H9 (cell line): Measurements from ENCODE around the gene PLXNA2. TPM values are rescaled to one million over a fixed set of nuclear protein-coding genes. Genes with fewer than 3 reads are reported as not detected.

Source experiments
- DNase-seq: peaks from one replicate; pipeline ENCODE4 v3.0.0-alpha.2; 2017
- H2AFZ ChIP-seq: one replicate; pipeline ENCODE4 v1.6.1; 2013; ENCODE audit warnings: mild to moderate bottlenecking, low read length, control low read depth, moderate library complexity
- H2AK5ac ChIP-seq: 2 replicates; pipeline ENCODE4 v1.6.1; 2013; ENCODE audit warnings: low read length, control low read depth, mixed read lengths; ENCODE audit not compliant: insufficient read length
- H2BK120ac ChIP-seq: one replicate; pipeline ENCODE4 v1.6.1; 2013; ENCODE audit warnings: low read depth, mild to moderate bottlenecking, low read length, control low read depth, inconsistent platforms; ENCODE audit not compliant: poor library complexity, severe bottlenecking
- H2BK12ac ChIP-seq: 2 replicates; pipeline ENCODE4 v1.6.1; 2013; ENCODE audit warnings: low read length, control low read depth, mixed read lengths, low read depth; ENCODE audit not compliant: insufficient read length
- H2BK15ac ChIP-seq: 2 replicates; pipeline ENCODE4 v1.6.1; 2013; ENCODE audit warnings: low read depth, low read length, control low read depth
- H2BK20ac ChIP-seq: one replicate; pipeline ENCODE4 v1.6.1; 2013; ENCODE audit warnings: low read depth, mild to moderate bottlenecking, low read length, control low read depth, inconsistent platforms; ENCODE audit not compliant: poor library complexity, severe bottlenecking
- H2BK5ac ChIP-seq: 2 replicates; pipeline ENCODE4 v1.6.1; 2013; ENCODE audit warnings: low read length, control low read depth, mixed read lengths; ENCODE audit not compliant: insufficient read length
- H3K14ac ChIP-seq: 2 replicates; pipeline ENCODE4 v1.6.1; 2013; ENCODE audit warnings: low read length, control low read depth; ENCODE audit not compliant: insufficient read depth
- H3K18ac ChIP-seq: 2 replicates; pipeline ENCODE4 v1.6.1; 2013; ENCODE audit warnings: low read depth, mild to moderate bottlenecking, mixed read lengths, low read length, control low read depth; ENCODE audit not compliant: insufficient read length
- H3K23ac ChIP-seq: 2 replicates; pipeline ENCODE4 v1.6.1; 2013; ENCODE audit warnings: low read length, control low read depth, mixed read lengths, low read depth; ENCODE audit not compliant: insufficient read length
- H3K23me2 ChIP-seq: 2 replicates; pipeline ENCODE4 v1.6.1; 2013; ENCODE audit warnings: low read depth, mild to moderate bottlenecking, mixed read lengths, low read length, control low read depth; ENCODE audit not compliant: insufficient read length, poor library complexity, severe bottlenecking
- H3K27ac ChIP-seq: 2 replicates; pipeline ENCODE4 v1.5.1; 2013; ENCODE audit warnings: low read length, control low read depth, mixed read lengths, low read depth; ENCODE audit not compliant: insufficient read length
- H3K27me3 ChIP-seq: 2 replicates; pipeline ENCODE4 v1.6.1; 2013; ENCODE audit warnings: low read length, control low read depth, inconsistent platforms; ENCODE audit not compliant: insufficient read depth
- H3K4ac ChIP-seq: 2 replicates; pipeline ENCODE4 v1.6.1; 2013; ENCODE audit warnings: low read depth, mild to moderate bottlenecking, control low read depth, inconsistent platforms, low read length, moderate library complexity
- H3K4me1 ChIP-seq: 2 replicates; pipeline ENCODE4 v1.6.1; 2013; ENCODE audit warnings: low read length, control low read depth, inconsistent platforms; ENCODE audit not compliant: insufficient read depth
- H3K4me2 ChIP-seq: 2 replicates; pipeline ENCODE4 v1.6.1; 2013; ENCODE audit warnings: low read length, control low read depth, mixed read lengths; ENCODE audit not compliant: insufficient read length, insufficient read depth
- H3K56ac ChIP-seq: 2 replicates; pipeline ENCODE4 v1.6.1; 2013; ENCODE audit warnings: low read depth, mild to moderate bottlenecking, mixed read lengths, low read length, control low read depth; ENCODE audit not compliant: insufficient read length
- H3K79me1 ChIP-seq: 2 replicates; pipeline ENCODE4 v1.6.1; 2013; ENCODE audit warnings: low read depth, mild to moderate bottlenecking, moderate library complexity, low read length, control low read depth, inconsistent platforms; ENCODE audit not compliant: insufficient read depth, poor library complexity, severe bottlenecking
- H3K79me2 ChIP-seq: 2 replicates; pipeline ENCODE4 v1.6.1; 2013; ENCODE audit warnings: low read length, control low read depth, inconsistent platforms; ENCODE audit not compliant: insufficient read depth
- H3K9ac ChIP-seq: 2 replicates; pipeline ENCODE4 v1.6.1; 2013; ENCODE audit warnings: low read length, control low read depth, mixed read lengths; ENCODE audit not compliant: insufficient read length; ENCODE audit errors: extremely low read depth
- H3K9me3 ChIP-seq: one replicate; pipeline ENCODE4 v1.6.1; 2013; ENCODE audit warnings: low read depth, low read length, inconsistent platforms; ENCODE audit not compliant: control insufficient read depth
- H3T11ph ChIP-seq: one replicate; pipeline ENCODE4 v1.6.1; 2013; ENCODE audit warnings: mild to moderate bottlenecking, low read length, control low read depth, inconsistent platforms
- H4K20me1 ChIP-seq: one replicate; pipeline ENCODE4 v1.6.1; 2013; ENCODE audit not compliant: control insufficient read depth, insufficient read length, insufficient read depth
- H4K5ac ChIP-seq: 2 replicates; pipeline ENCODE4 v1.6.1; 2013; ENCODE audit warnings: low read depth, mild to moderate bottlenecking, mixed read lengths, low read length, control low read depth; ENCODE audit not compliant: insufficient read length
- H4K8ac ChIP-seq: replicated peaks from 2 replicates; pipeline ENCODE4 v1.6.1; 2013; ENCODE audit warnings: low read length, control low read depth, mixed read lengths, low read depth; ENCODE audit not compliant: insufficient read length
- H4K91ac ChIP-seq: 2 replicates; pipeline ENCODE4 v1.6.1; 2013; ENCODE audit warnings: low read depth, mild to moderate bottlenecking, moderate library complexity, mixed read lengths, low read length, control low read depth; ENCODE audit not compliant: insufficient read length
- H3K27ac Mint-ChIP-seq, 3 experiments: 2 replicates in 2 of 3; 3 replicates in 1 of 3; pipeline ENCODE4 v1.8.0; 2020 to 2021; ENCODE audit warnings: mixed read lengths in 3 of 3, mild to moderate bottlenecking in 1 of 3, moderate library complexity in 1 of 3
- H3K27me3 Mint-ChIP-seq: 2 replicates; pipeline ENCODE4 v1.8.0; 2021; ENCODE audit warnings: low read depth, mild to moderate bottlenecking, moderate library complexity, mixed read lengths
- H3K36me3 Mint-ChIP-seq, 3 experiments: 2 replicates in 2 of 3; 3 replicates in 1 of 3; pipeline ENCODE4 v1.8.0; 2020 to 2021; ENCODE audit warnings: low read depth in 3 of 3, mixed read lengths in 3 of 3; ENCODE audit not compliant: insufficient read depth in 1 of 3
- H3K4me1 Mint-ChIP-seq, 2 experiments: 2 replicates each; pipeline ENCODE4 v1.8.0; 2020; ENCODE audit warnings: mixed read lengths in 2 of 2
- H3K4me3 Mint-ChIP-seq, 2 experiments: 2 replicates in 1 of 2; 3 replicates in 1 of 2; pipeline ENCODE4 v1.8.0; 2020 to 2021; ENCODE audit warnings: mild to moderate bottlenecking in 2 of 2, mixed read lengths in 2 of 2, moderate library complexity in 1 of 2
- H3K9me3 Mint-ChIP-seq, 2 experiments: 2 replicates in 1 of 2; 3 replicates in 1 of 2; pipeline ENCODE4 v1.8.0; 2020; ENCODE audit warnings: mild to moderate bottlenecking in 2 of 2, mixed read lengths in 2 of 2, moderate library complexity in 1 of 2
- WGBS: extraction: QIAGEN DNeasy Blood & Tissue Kit; methylation state at CpG from one replicate; pipeline ENCODE4 v1.1.7; 2013; ENCODE audit warnings: missing lambda C conversion rate, low lambda C conversion rate, mixed read lengths; ENCODE audit not compliant: insufficient read length; ENCODE audit errors: extremely low coverage; 5-methylcytosine and 5-hydroxymethylcytosine counted together
- total RNA-seq: library from RNA; stranded (reverse); gene quantifications from 2 replicates; pipeline ENCODE4 v1.2.1, GENCODE V29; 2021
- TF ChIP-seq, protein P1 (sequence below): fragments of 200-600 bp; sonication (generic); conservative IDR thresholded peaks from 3 replicates; pipeline ENCODE4 v1.8.0; 2021; ENCODE audit warnings: antibody characterized with exemption, mild to moderate bottlenecking

Gene PLXNA2
- total RNA-seq, 1 experiment from 2014 or later = 0.57 TPM

DNA sequence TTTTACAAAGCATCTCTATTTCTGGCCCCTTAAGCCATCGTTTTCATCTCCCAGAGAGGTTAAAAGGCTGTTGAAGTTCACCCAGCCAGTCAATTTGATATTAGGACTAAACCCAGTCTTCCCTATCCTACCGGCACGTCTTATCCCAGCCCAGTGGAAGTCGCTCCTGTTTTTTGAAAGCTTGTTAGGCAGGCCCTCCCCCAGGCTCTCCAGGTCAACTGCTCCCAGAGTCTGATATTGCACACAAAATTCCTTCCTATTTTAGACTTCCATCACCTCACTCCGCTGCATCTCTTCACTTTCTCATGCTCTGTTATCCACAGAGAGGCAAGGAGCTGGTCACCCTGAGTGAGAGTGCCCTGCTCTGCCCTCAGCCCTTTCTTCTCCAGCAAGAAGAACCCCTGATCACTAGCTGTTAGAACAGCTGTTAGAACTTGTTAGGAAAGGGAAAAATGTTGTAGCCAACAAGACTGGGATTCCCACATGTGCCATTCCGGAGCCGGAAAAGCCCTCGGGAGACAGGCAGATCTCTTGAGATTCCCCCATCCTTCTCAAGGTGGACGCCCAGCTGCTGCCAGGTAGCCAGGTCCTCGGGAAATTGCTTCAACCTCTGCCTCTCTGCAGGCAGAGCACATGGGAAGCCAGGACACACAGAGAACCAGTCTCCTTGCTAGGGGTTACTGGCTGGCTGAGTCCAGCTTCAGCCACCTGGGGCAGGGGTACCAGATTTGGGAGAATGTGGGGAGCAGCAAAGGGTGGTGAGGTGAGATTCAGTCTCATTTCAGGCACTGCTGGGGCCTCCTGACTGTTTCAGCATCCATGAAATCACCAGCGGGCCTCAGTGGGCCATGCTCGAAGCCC is 25.7 kb downstream of the PLXNA2 start:
- H3K27me3 Mint-ChIP-seq = peaks cover 5% of the 10 kb centered on the region; the same call in 1 of the 2 replicates
- H3K79me2 ChIP-seq = no peaks in the 10 kb centered on the region

More for the DNA sequence above, 25.7 kb downstream of the PLXNA2 start:
- Histone ChIP-seq H4K8ac (no peak overlapping the region), H3K4ac (no peak overlapping the region), H2BK120ac (no peak overlapping the region), H2BK15ac (no peak overlapping the region), H3K23me2 (no peaks in the 10 kb centered on the region), H4K91ac (no peak overlapping the region), H3K79me1 (no peaks in the 10 kb centered on the region), H3K9me3 (no peaks in the 10 kb centered on the region), H2AFZ (no peak overlapping the region), H2AK5ac (no peak overlapping the region), H2BK5ac (no peak overlapping the region), H3K27me3 (no peaks in the 10 kb centered on the region), H3K9ac (no peak overlapping the region), H4K5ac (no peak overlapping the region), H3K56ac (no peak overlapping the region), H3T11ph (no peak overlapping the region), H4K20me1 (no peaks in the 10 kb centered on the region), H3K14ac (no peak overlapping the region; the same call in 1 of the 2 replicates), H3K4me1 (no peaks in the 10 kb centered on the region), H3K4me2 (no peak overlapping the region), H3K27ac (no peak overlapping the region), H2BK20ac (no peak overlapping the region), H2BK12ac (no peak overlapping the region), H3K23ac (no peak overlapping the region), H3K18ac (no peak overlapping the region)
- TF ChIP-seq, protein P1, sequence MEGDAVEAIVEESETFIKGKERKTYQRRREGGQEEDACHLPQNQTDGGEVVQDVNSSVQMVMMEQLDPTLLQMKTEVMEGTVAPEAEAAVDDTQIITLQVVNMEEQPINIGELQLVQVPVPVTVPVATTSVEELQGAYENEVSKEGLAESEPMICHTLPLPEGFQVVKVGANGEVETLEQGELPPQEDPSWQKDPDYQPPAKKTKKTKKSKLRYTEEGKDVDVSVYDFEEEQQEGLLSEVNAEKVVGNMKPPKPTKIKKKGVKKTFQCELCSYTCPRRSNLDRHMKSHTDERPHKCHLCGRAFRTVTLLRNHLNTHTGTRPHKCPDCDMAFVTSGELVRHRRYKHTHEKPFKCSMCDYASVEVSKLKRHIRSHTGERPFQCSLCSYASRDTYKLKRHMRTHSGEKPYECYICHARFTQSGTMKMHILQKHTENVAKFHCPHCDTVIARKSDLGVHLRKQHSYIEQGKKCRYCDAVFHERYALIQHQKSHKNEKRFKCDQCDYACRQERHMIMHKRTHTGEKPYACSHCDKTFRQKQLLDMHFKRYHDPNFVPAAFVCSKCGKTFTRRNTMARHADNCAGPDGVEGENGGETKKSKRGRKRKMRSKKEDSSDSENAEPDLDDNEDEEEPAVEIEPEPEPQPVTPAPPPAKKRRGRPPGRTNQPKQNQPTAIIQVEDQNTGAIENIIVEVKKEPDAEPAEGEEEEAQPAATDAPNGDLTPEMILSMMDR = no peak
- no peaks in the 10 kb centered on the region for H3K36me3 Mint-ChIP-seq
- no CpG with 5 or more reads among the region's 12 CpGs for WGBS
- DNase-seq = no peak
- no peak overlapping the region; a peak in 1 of 7 replicates for H3K27ac Mint-ChIP-seq
- H3K9me3 Mint-ChIP-seq = no peaks in the 10 kb centered on the region
- H3K4me3 Mint-ChIP-seq = no peak overlapping the region
- H3K4me1 Mint-ChIP-seq = peaks cover 5 to 11% of the 10 kb centered on the region in 2 experiments; a peak in 3 of 4 replicates
